T-helper 9 cell (primary cell): Measurements from ENCODE around the gene TAF1B.
"Not testable (repeated sequence)": the region's sequence is repeated elsewhere in the genome, so short reads cannot be mapped to it uniquely, and the experiment has no call there.

Experiments
- DNase-seq: peaks from one replicate; pipeline ENCODE4 v3.0.0-alpha.2; 2020

Gene TAF1B

GRCh38 chr2:9887513-9887912 lies 44.2 kb downstream of the TAF1B start:
- no peak for DNase-seq

- no peak for DNase-seq
Observed at GRCh38 chr2:9889812-9890261, 46.6 kb downstream of the TAF1B start.

GRCh38 chr2:9892236-9892635 lies 49.0 kb downstream of the TAF1B start:
- DNase-seq = no peak

GRCh38 chr2:9895669-9896590 lies 52.7 kb downstream of the TAF1B start:
- DNase-seq = no peak

- no peak for DNase-seq
Observed at GRCh38 chr2:9897331-9897737, 54.1 kb downstream of the TAF1B start.

GRCh38 chr2:9897846-9898245 lies 54.6 kb downstream of the TAF1B start:
- no peak for DNase-seq

GRCh38 chr2:9905413-9905812 lies 62.1 kb downstream of the TAF1B start:
- no peak for DNase-seq

- DNase-seq = no peak
Observed at GRCh38 chr2:9907402-9907801, 64.1 kb downstream of the TAF1B start.

- no peak for DNase-seq
Observed at GRCh38 chr2:9908639-9909038, 65.4 kb downstream of the TAF1B start.

- no peak for DNase-seq
Observed at GRCh38 chr2:9909106-9909505, 65.8 kb downstream of the TAF1B start.

- no peak for DNase-seq
Observed at GRCh38 chr2:9910699-9911098, 67.4 kb downstream of the TAF1B start.

GRCh38 chr2:9912468-9912867 lies 69.2 kb downstream of the TAF1B start:
- no peak for DNase-seq

- DNase-seq = no peak
Observed at GRCh38 chr2:9914384-9915065, 71.3 kb downstream of the TAF1B start.

- no peak for DNase-seq
Observed at GRCh38 chr2:9918275-9918674, 75.0 kb downstream of the TAF1B start.

GRCh38 chr2:9919512-9919911 lies 76.2 kb downstream of the TAF1B start:
- no peak for DNase-seq

- not testable (repeated sequence) for DNase-seq
Observed at GRCh38 chr2:9927020-9927419, 83.7 kb downstream of the TAF1B start.

- DNase-seq = no peak
Observed at GRCh38 chr2:9937258-9937657, 94.0 kb downstream of the TAF1B start.

GRCh38 chr2:9937968-9938367 lies 94.7 kb downstream of the TAF1B start:
- no peak for DNase-seq

GRCh38 chr2:9939587-9940485 lies 96.6 kb downstream of the TAF1B start:
- no peak for DNase-seq

GRCh38 chr2:9941196-9941995 lies 98.1 kb downstream of the TAF1B start:
- no peak for DNase-seq

- DNase-seq = no peak
Observed at GRCh38 chr2:9941996-9942390, 98.7 kb downstream of the TAF1B start.

- no peak for DNase-seq
Observed at GRCh38 chr2:9944330-9944758, 101.1 kb downstream of the TAF1B start.
